ENCODE data around the gene C16orf86. TPM values are rescaled to one million over a fixed set of nuclear protein-coding genes. Genes with fewer than 3 reads are reported as not detected.

C16orf86 gene
- polyA plus RNA-seq, 2 of the 4 experiments (the other 2 are of a cell fraction): 0.06 TPM; not detected in 1

GRCh38 chr16:67662653-67663010 is 4.0 kb upstream of the C16orf86 start:
- FAIRE-seq: no peak
- H3K4me3 ChIP-seq: no peak overlapping the region
- TF ChIP-seq JUNB (IDR thresholded peaks at IDR 0.05) (no peak), SMC3 (IDR thresholded peaks at IDR 0.05) (no peak), TFCP2L1 (CRISPR knock-in tag; IDR thresholded peaks at IDR 0.05) (no peak), BHLHE40 (IDR thresholded peaks at IDR 0.05; ENCODE audit: low read depth, low read length) (no peak)
- H3K4me2 ChIP-seq: no peak overlapping the region
- ATAC-seq: no peak
- H3K4me1 ChIP-seq: peaks cover 16% of the 10 kb centered on the region
- ChIA-PET POLR2A (no interaction called here), CTCF (interaction anchor here (0.7 to 16.7 kb wide), 13 partner anchors 10 to 284 kb away, joined by 3 to 174 read pairs (median 3); partner anchors contain the start of genes CARMIL2, RANBP10 and TSNAXIP1)
- no peaks in the 10 kb centered on the region for H3K9me3 ChIP-seq
- DNase-seq (ENCODE audit: low read depth in 1 of 2, low spot score in 1 of 2): no peak
- H3K27ac ChIP-seq: no peak overlapping the region

GRCh38 chr16:67663151-67663876 is 3.3 kb upstream of the C16orf86 start:
- WGBS (ENCODE audit: missing lambda C conversion rate): 70% methylated on average over 11 of the region's 25 CpGs
- TF ChIP-seq CHD2 (IDR thresholded peaks at IDR 0.05; ENCODE audit: low read length, partially characterized antibody): no peak
- 0 out of 5 replicates have a peak, but pooled peaks of 1 of the 2 experiments have one; percentile 9 for TF ChIP-seq RAD21 (conservative IDR thresholded peaks at IDR 0.05 in 1 of 2, IDR thresholded peaks at IDR 0.05 in 1 of 2)
- ATAC-seq (peak in 1 of 2 experiments; percentile 24; a peak in 3 of 6 replicates), DNase-seq (ENCODE audit: low read depth in 1 of 2, low spot score in 1 of 2) (peak; percentile 31 to 71), FAIRE-seq (no peak)
- ChIA-PET POLR2A (no interaction called here), CTCF (interaction anchor here (0.7 to 16.7 kb wide), 16 partner anchors 9 to 284 kb away, joined by 3 to 174 read pairs (median 4); partner anchors contain the start of genes CARMIL2, RANBP10 and TSNAXIP1)
- Histone ChIP-seq H3K4me3 (no peak overlapping the region), H3K9me3 (no peaks in the 10 kb centered on the region), H3K4me1 (peaks cover 23% of the 10 kb centered on the region), H3K27ac (no peak overlapping the region), H3K4me2 (no peak overlapping the region)

GRCh38 chr16:67663877-67664222 is 2.8 kb upstream of the C16orf86 start:
- WGBS (ENCODE audit: missing lambda C conversion rate): 91% methylated on average over 2 of the region's 6 CpGs
- DNase-seq (ENCODE audit: low read depth in 1 of 2, low spot score in 1 of 2) (no peak), ATAC-seq (no peak), FAIRE-seq (no peak)
- H3K27ac ChIP-seq: no peak overlapping the region
- H3K4me1 ChIP-seq: peaks cover 23% of the 10 kb centered on the region
- no peaks in the 10 kb centered on the region for H3K9me3 ChIP-seq
- ChIA-PET CTCF (interaction anchor here (1.0 to 16.7 kb wide), 12 partner anchors 9 to 265 kb away, joined by 3 to 174 read pairs (median 4); partner anchors contain the start of genes RANBP10 and TSNAXIP1), POLR2A (no interaction called here)
- TF ChIP-seq CBX8 (IDR thresholded peaks at IDR 0.05) (no peak), SMC3 (IDR thresholded peaks at IDR 0.05) (no peak), ATOH8 (CRISPR knock-in tag; IDR thresholded peaks at IDR 0.05; ENCODE audit: low read depth) (no peak), ESRRA (IDR thresholded peaks at IDR 0.05; ENCODE audit: borderline replicate concordance, low read length) (no peak), FOSB (CRISPR knock-in tag; IDR thresholded peaks at IDR 0.05) (no peak), JUN (IDR thresholded peaks at IDR 0.05) (no peak), HOXB5 (CRISPR knock-in tag; IDR thresholded peaks at IDR 0.05) (no peak), NFE2L2 (conservative IDR thresholded peaks at IDR 0.05; ENCODE audit: low read length) (no peak), CBX2 (IDR thresholded peaks at IDR 0.05; ENCODE audit: borderline replicate concordance, low read depth) (no peak), NR3C1 (IDR thresholded peaks at IDR 0.05) (no peak), CEBPB (IDR thresholded peaks at IDR 0.05) (no peak), MAX (IDR thresholded peaks at IDR 0.05) (no peak), PBX3 (IDR thresholded peaks at IDR 0.05) (no peak), HEYL (CRISPR knock-in tag; IDR thresholded peaks at IDR 0.05) (no peak), E2F6 (IDR thresholded peaks at IDR 0.05; ENCODE audit: borderline replicate concordance, low read depth) (no peak)
- H3K4me2 ChIP-seq: no peak overlapping the region
- H3K4me3 ChIP-seq: no peak overlapping the region

Measured in A549 (cell line).